Vagina (tissue), 2 donors: ENCODE data around the gene SLC9A1. TPM values are rescaled to one million over a fixed set of nuclear protein-coding genes. Genes with fewer than 3 reads are reported as not detected.

ENCODE experiments used
- DNase-seq, 2 donors: peaks; one replicate each; pipeline ENCODE4 v3.0.0-alpha.2; 2017; ENCODE audit errors: extremely low spot score in 2 of 2
- H3K27ac ChIP-seq: fragments of 200-600 bp; sonication (generic); one replicate; pipeline ENCODE4 v1.5.1; 2019
- H3K27me3 ChIP-seq: fragments of 200-600 bp; sonication (generic); one replicate; pipeline ENCODE4 v1.5.1; 2019
- H3K36me3 ChIP-seq, 2 donors: fragments of 200-600 bp; sonication (generic); one replicate each; pipeline ENCODE4 v1.5.1; 2017 to 2019
- H3K4me1 ChIP-seq: fragments of 200-600 bp; sonication (generic); one replicate; pipeline ENCODE4 v1.5.1; 2019
- H3K4me3 ChIP-seq, 2 donors: fragments of 200-600 bp; sonication (generic); 1 replicate in 1 of 2; 2 replicates in 1 of 2; pipeline ENCODE4 v1.5.1; 2016 to 2019
- H3K9me3 ChIP-seq: fragments of 200-600 bp; sonication (generic); one replicate; pipeline ENCODE4 v1.5.1; 2019
- POLR2A ChIP-seq, 2 donors: fragments of 450-650 bp; IDR thresholded peaks; one replicate each; pipeline ENCODE4 v1.6.1; 2017; ENCODE audit warnings: antibody characterized with exemption in 2 of 2, mild to moderate bottlenecking in 2 of 2, moderate library complexity in 2 of 2
- POLR2AphosphoS5 ChIP-seq, 2 donors: sonication (generic); formaldehyde crosslinking; IDR thresholded peaks; one replicate each; pipeline ENCODE4 v1.9.0; 2017; ENCODE audit warnings: antibody characterized with exemption in 2 of 2, mild to moderate bottlenecking in 2 of 2, low read depth in 1 of 2; ENCODE audit not compliant: insufficient read depth in 1 of 2
- intact Hi-C: fragments of 100-400 bp; cut with DNase I; formaldehyde crosslinking; loops from one replicate; pipeline ENCODE4 v1.15.1; 2023
- total RNA-seq: library from RNA; depleted of rRNA; stranded (reverse); fragments of >200 nt; gene quantifications from one replicate; pipeline ENCODE4 v1.2.3, GENCODE V29; 2016
- TF ChIP-seq, protein P1 (sequence below), 3 experiments: fragments of 450-650 bp in 2 of 3; fragments of 200-600 bp in 1 of 3; sonication (generic) in 1 of 3; IDR thresholded peaks; one replicate each; pipeline ENCODE4 v1.5.1; 2017 to 2019; ENCODE audit warnings: antibody characterized with exemption in 3 of 3, mild to moderate bottlenecking in 2 of 3, moderate library complexity in 2 of 3

The SLC9A1 gene
- total RNA-seq, 1 donor from 2014 or later = 10.6 TPM

DNA sequence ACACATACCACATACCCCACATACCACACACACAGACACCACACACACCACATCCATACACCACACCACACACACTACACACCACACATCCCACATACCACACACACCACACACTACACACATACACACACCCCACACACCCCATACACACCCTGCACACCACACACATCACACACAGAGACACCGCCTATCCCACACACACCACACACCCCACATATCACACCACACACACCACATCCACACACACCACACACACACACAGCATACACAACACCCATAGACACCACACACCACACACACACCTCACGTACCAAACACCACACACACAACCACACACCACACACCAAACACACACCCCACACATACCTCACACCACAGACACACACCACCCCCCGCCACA, 68.3 kb downstream of the SLC9A1 start:
- no peaks in the 10 kb centered on the region for H3K36me3 ChIP-seq
- DNase-seq = no peak
- no peaks in the 10 kb centered on the region for H3K4me1 ChIP-seq
- no peak overlapping the region for H3K4me3 ChIP-seq
- no peaks in the 10 kb centered on the region for H3K9me3 ChIP-seq
- intact Hi-C loops = no loop called here
- TF ChIP-seq, protein P1, sequence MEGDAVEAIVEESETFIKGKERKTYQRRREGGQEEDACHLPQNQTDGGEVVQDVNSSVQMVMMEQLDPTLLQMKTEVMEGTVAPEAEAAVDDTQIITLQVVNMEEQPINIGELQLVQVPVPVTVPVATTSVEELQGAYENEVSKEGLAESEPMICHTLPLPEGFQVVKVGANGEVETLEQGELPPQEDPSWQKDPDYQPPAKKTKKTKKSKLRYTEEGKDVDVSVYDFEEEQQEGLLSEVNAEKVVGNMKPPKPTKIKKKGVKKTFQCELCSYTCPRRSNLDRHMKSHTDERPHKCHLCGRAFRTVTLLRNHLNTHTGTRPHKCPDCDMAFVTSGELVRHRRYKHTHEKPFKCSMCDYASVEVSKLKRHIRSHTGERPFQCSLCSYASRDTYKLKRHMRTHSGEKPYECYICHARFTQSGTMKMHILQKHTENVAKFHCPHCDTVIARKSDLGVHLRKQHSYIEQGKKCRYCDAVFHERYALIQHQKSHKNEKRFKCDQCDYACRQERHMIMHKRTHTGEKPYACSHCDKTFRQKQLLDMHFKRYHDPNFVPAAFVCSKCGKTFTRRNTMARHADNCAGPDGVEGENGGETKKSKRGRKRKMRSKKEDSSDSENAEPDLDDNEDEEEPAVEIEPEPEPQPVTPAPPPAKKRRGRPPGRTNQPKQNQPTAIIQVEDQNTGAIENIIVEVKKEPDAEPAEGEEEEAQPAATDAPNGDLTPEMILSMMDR (IDR thresholded peaks at IDR 0.05) = no peak
- TF ChIP-seq POLR2A (IDR thresholded peaks at IDR 0.05) (no peak), POLR2AphosphoS5 (IDR thresholded peaks at IDR 0.05; ENCODE audit: insufficient read depth in 1 of 2, low read depth in 1 of 2) (no peak)
- H3K27ac ChIP-seq = no peak overlapping the region
- no peaks in the 10 kb centered on the region for H3K27me3 ChIP-seq

DNA sequence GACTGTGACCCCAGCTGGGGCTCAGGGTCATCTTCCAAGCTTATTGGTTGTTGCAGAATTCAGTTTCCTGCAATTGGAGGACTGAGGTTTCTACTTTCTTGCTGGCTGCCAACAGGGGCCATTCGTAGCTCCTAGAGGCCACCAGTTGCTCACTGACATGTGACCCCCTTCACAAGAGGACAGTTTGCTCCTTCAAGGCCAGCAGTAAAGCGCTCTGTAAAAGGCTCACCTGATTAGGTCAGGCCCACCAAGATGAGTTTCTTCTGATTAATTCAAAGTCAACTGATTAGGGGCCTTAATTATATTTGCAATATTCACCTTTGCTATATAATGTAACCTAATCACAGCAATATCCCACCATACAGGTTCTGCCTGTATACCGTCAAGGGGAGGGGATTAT, 68.9 kb downstream of the SLC9A1 start:
- DNase-seq = no peak
- no peak overlapping the region for H3K27ac ChIP-seq
- H3K36me3 ChIP-seq = no peaks in the 10 kb centered on the region
- no peak overlapping the region for H3K4me3 ChIP-seq
- TF ChIP-seq POLR2AphosphoS5 (IDR thresholded peaks at IDR 0.05; ENCODE audit: insufficient read depth in 1 of 2, low read depth in 1 of 2) (no peak), POLR2A (IDR thresholded peaks at IDR 0.05) (no peak)
- TF ChIP-seq, protein P1 (IDR thresholded peaks at IDR 0.05) = no peak
- no peaks in the 10 kb centered on the region for H3K9me3 ChIP-seq
- H3K27me3 ChIP-seq = no peaks in the 10 kb centered on the region
- intact Hi-C loops = no loop called here
- H3K4me1 ChIP-seq = no peaks in the 10 kb centered on the region

DNA sequence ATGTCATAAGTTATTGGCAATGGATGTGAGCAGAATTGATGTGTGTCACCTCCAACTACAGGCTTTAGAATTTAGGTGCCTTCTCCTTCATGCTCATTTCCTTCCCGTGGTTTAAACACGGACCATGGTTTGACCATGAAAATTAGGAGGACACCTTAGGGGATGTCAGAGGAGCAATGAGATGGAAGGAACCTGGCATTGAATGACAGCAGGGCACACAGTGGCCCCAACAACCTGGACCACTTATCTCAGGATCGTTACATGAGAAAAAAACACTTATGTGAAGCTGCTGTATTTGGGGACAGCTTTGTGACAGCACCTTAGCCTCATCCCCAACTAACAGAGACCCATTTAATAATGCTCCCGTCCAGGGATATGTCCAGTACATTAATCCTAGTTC, 70.8 kb downstream of the SLC9A1 start:
- Histone ChIP-seq H3K27ac (no peak overlapping the region), H3K36me3 (no peaks in the 10 kb centered on the region), H3K4me3 (no peak overlapping the region), H3K27me3 (no peaks in the 10 kb centered on the region), H3K9me3 (no peaks in the 10 kb centered on the region), H3K4me1 (no peaks in the 10 kb centered on the region)
- intact Hi-C loops = no loop called here
- no peak for DNase-seq
- no peak for TF ChIP-seq POLR2AphosphoS5 (IDR thresholded peaks at IDR 0.05; ENCODE audit: insufficient read depth in 1 of 2, low read depth in 1 of 2)

DNA sequence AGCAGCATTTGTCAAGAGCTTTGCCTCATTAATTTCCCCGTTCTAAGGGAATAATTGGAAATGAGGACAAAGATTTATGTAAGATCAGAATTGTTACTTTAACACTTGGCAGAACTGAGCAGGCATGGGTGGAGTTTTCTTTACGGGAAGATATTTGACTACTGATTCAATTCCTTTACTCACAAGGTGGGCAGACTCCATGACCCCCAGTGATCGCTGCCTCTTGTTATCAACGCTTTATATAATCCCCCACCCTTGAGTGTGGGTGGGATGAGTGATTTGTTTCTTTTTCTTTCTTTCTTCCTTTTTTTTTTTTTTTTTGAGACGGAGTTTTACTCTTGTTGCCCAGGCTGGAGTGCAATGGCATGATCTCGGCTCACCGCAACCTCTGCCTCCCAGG, 77.0 kb downstream of the SLC9A1 start:
- Histone ChIP-seq H3K9me3 (no peaks in the 10 kb centered on the region), H3K27ac (no peak overlapping the region), H3K4me3 (no peak overlapping the region), H3K27me3 (no peaks in the 10 kb centered on the region), H3K4me1 (no peaks in the 10 kb centered on the region), H3K36me3 (no peaks in the 10 kb centered on the region)
- TF ChIP-seq, protein P1 (IDR thresholded peaks at IDR 0.05) = no peak
- no peak for TF ChIP-seq POLR2A (IDR thresholded peaks at IDR 0.05)
- TF ChIP-seq POLR2AphosphoS5 (IDR thresholded peaks at IDR 0.05; ENCODE audit: insufficient read depth in 1 of 2, low read depth in 1 of 2) = no peak
- DNase-seq = no peak
- intact Hi-C loops = no loop called here

DNA sequence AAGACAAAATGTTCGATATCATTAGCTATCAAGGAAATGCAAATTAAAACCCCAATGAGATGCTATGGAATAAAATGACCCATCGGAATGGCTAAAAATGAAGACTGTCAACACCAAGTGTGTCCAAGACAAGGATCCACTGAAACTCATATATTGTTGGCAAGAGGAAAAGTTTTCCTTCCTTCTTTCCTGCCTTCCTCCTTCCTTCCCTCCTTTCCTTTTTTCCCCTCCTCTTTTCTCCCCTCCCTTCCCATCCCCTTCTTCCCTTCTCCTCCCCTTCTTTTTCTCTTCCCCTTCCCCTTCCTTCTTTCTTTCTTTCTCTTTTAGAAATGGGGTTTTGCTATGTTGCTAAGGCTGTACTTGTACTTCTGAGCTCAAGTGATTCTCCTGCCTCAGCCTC, 78.1 kb downstream of the SLC9A1 start:
- DNase-seq = no peak
- intact Hi-C loops = no loop called here

More for the DNA sequence above, 78.1 kb downstream of the SLC9A1 start:
- Histone ChIP-seq H3K27ac (no peak overlapping the region), H3K4me3 (no peak overlapping the region), H3K4me1 (no peaks in the 10 kb centered on the region), H3K9me3 (no peaks in the 10 kb centered on the region), H3K27me3 (no peaks in the 10 kb centered on the region), H3K36me3 (no peaks in the 10 kb centered on the region)
- TF ChIP-seq, protein P1 (IDR thresholded peaks at IDR 0.05) = no peak
- TF ChIP-seq POLR2AphosphoS5 (IDR thresholded peaks at IDR 0.05; ENCODE audit: insufficient read depth in 1 of 2, low read depth in 1 of 2) = no peak
- TF ChIP-seq POLR2A (IDR thresholded peaks at IDR 0.05) = no peak
